Stimulated activated CD8-positive, alpha-beta memory T cell treated with anti-CD3 and anti-CD28 coated beads, Interleukin-2, amount 100 ng/mL, for 48 hours (primary cell): Measurements from ENCODE around the gene DTNA.
"Not testable (repeated sequence)": the region's sequence is repeated elsewhere in the genome, so short reads cannot be mapped to it uniquely, and the experiment has no call there.

Experiments
- DNase-seq, 2 donors: peaks; one replicate each; pipeline ENCODE4 v3.0.0-alpha.2; 2020; ENCODE audit warnings: low read depth in 2 of 2

Gene DTNA

DNA sequence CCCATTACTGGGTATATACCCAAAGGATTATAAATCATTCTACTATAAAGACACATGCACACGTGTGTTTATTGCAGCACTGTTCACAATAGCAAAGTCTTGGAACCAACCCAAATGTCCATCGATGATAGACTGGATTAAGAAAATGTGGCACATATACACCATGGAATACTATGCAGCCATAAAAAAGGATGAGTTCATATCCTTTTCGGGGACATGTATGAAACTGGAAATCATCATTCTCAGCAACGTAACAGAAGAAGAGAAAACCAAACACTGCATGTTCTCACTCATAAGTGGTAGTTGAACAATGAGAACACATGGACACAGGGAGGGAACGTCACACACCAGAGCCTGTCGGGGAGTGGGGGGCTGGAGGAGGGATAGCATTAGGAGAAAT lies 15.6 kb downstream of the DTNA start:
- DNase-seq, result not testable (repeated sequence)

DNA sequence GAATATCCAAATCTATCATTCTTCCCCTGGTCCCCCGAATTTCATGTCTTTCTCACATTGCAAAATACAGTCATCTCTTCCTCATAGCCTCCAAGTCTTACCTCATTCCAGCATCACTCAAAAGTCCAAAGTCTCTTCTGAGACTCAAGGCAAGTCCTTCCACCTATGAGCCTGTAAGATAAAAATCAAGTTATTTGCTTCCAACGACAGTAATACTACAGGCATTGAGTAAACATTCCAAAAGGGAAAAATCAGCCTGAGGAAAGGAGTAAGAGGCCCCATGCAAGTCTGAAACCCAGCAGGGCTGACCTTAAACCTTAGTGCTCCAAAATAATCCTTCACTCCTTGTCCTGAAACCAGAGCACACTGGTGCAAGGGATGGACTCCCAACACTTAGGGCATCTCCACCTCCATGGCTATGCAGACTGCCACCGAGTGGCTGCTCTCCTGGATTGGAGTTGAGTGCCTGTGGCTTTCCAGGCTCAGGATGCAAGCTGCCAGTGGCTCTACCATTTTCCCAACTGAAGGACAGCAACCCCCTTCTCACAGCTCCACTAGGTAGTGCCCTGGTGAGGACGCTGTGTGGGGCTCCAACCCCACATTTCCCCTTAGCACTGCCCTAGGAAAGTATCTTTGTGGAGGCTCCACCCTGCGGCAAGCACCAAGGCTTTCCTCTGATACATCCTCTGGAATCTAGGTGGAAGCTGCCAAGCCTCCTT lies 16.3 kb downstream of the DTNA start:
- no peak for DNase-seq

DNA sequence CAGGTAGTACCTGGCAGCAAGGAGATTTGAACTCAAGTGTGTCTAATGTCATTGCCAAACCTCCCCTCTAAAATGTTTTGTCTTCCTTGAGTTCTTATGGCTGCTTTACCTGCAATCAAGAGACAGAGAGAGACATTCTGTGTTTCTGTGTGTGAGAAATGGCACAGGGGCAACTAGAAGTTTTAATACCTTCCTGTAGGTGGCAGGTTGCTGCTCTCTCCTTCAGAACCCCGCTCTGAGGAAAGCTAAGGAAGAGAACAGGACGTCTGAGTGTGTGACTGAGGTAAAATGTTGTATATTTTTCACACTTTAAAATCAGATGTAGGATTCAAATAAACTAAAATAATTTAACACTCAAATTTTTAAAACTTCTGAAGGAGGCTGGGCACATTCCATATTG lies 19.2 kb downstream of the DTNA start:
- DNase-seq, result no peak

DNA sequence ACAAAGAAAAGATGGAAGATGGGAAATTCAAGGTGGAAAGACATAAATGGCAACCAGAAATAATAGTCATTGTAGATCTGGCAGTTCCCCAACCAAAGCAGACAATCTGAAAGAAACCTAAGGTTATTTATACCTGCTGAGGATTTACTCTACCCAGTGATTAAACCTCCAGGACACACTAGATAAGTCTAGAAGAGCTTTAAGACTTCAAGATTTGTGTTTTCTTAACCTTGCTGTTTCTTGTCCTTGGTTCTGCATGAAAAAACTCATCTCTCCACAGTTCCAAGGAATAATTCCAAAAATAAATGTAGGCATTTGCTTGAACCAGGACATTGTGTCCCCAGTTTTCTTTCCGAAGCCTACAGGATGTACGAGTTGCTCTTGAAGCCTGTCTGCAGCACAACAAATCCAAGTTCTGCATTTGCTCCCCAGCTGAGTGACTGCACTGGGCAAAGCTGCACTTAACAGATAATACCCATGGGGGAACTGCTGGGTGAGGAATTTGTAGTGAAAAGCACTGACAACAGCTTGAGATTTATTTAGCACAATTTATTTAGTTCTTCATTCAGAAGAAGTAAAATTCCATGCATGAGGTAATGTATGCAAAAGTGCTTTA lies 19.8 kb downstream of the DTNA start:
- no peak for DNase-seq

DNA sequence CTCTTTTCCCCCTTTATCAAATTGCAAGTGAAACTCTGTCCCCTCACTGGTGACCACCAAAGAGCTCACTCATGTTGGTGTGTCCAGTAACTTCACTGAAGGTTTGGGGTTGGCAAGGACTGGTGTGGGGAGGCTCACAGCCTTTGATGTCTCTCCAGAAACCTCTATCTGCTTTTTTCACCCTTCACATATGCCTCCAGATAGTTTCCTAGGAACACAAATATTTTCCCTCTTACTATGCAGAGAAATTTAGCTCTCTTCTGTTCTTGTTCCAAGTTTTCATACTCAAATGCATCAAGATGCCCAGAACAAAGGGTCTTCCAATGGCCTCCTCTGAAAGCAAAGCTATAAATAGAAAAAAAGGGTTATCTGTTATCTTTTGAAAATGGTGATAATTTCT lies 20.7 kb downstream of the DTNA start:
- DNase-seq, result no peak

DNA sequence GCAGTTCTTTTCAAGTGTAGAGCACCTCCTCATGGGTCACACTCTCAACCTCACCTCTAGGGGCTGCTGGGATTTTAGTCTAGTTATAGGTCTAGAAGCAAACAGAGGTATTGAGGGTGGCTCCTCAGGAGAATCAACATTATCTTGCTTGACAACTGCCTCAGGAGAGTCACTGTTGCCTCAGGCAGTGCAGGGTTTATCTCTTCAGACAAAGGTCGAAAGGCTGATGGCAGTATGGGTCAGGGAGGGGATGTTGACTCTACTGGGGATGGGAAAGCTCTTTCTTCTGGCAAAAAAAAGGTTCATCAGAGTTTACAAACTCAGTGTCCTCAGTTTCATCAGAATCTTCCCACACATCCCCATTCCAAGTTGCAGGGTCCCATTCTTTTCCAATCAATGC lies 24.0 kb downstream of the DTNA start:
- DNase-seq, result no peak

DNA sequence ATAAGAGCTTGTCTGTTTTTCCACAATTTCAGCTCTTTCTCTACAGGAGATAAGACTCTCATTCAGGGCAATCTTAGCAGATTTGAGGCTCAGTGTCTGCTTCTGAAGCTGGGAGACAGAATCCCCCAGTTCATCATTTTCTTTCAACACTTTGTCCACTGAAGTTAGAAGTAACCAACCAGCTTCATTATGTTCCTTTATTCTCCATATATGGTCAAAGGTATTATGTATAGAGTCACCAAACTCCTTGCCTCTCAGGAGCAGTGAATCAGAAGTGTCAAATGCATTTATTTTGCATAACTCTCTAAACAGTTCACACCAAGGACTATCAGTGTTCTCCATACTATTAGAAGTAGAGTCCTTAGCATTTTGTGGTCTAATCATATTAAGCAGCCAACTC lies 24.4 kb downstream of the DTNA start:
- not testable (repeated sequence) for DNase-seq

DNA sequence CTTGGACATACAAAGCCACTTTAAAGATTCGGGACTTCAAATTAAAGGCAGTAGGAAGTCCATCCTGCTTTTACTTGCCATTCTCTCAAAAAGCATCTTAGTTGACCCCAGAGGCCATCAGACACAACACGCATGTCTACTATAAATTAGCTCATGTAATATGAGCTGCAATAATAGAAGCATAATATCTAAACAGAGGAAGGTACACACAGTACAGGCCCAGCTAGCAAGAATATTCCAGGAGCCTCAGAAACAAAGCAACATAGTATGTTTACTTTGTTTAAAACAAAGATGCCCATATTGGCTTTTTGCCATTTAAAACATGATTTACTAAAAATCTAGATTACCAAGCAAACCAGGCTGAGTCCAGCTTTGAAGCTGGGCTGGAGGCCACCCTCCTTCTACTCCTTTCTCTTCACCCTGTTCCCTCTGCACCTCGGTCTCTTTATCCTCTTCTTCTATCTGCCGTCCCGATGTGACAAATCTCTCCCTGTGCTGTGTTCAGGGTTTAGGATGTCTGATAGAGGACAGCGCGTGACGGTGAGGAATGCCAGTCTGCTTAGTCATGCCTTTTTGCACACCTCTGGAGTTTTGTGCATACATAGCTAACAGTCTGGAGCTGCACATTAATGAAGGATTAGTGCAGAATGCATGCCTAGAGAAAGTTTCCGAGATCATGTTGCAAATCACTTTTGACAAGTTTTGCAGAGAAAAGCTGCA lies 28.2 kb downstream of the DTNA start:
- DNase-seq, result no peak

DNA sequence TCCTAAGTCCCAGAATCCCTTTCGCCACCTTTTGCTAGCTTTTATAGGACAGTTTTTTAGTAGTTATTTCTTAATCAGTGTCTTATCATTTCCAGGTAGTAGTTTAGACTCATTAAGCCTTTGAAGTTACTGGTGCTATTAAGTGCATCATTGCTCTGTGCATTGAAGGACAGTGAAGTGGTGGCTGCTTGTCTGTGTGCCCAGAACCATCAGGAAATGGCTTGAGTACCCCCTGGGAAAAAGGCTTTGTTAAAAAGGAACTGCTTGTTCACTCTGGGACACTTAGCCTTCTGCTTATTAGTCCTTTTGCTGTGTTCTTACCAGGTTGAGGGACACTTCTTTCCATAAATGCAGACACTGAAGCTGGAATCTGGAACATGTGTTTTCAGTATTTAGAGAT lies 30.0 kb downstream of the DTNA start:
- DNase-seq, result no peak

DNA sequence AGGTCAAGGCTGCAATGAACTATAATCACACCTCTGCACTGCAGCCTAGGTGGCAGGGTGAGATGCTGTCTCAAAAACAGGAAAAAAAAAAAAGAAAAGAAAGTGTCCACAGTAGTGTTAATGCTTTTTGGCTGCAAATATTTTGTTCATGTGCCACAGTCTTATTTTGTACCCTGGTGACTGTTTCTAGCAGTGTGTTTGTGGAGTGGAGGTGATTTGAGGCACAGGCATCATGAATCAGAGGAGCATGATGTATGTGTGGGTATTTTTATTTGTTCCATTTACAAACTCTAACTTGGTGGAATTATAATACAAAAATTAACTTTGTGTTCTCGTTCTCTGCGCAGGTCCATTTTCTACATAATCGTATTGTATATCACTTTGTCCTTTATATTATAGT lies 30.6 kb downstream of the DTNA start:
- no peak for DNase-seq

DNA sequence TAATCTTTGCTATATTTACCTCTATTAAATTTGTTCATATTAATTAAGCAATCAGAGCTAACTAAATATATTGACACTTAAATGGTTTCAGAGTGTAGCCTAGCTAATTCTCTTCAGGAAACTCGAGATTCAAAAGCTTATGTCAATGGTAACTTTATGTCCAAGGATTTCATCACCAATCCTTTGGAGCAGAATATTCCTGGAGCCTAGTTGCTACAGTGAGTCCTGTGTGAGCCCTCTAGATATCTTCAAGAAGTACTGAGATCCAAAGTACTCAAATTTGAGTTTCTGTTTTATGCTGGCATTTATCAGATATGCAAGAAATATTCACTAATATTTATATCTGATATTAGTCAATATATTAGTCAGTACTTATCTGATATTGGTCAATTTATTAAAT lies 31.3 kb downstream of the DTNA start:
- no peak for DNase-seq

DNA sequence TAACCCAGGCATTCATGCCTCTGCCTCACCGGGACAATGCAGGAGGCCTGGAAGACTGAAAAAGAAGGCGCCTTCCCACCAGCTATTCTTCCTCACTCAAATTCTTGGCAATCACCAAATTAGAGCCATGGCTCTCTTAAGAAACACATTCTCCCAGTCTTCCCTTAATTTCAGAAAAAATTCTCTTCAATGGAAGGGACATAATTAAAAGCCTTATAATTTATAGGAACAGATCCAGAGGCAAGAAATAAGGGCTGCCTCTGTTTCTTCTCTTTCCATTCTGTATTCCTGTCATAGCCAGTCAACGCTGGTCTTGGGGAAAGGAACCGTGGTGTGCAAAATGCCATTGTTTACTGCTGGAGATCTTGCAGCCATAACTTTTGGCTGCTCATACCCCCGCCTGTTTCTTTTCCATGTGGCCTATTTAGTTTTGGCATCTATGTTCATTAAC lies 32.8 kb downstream of the DTNA start:
- DNase-seq, result no peak

DNA sequence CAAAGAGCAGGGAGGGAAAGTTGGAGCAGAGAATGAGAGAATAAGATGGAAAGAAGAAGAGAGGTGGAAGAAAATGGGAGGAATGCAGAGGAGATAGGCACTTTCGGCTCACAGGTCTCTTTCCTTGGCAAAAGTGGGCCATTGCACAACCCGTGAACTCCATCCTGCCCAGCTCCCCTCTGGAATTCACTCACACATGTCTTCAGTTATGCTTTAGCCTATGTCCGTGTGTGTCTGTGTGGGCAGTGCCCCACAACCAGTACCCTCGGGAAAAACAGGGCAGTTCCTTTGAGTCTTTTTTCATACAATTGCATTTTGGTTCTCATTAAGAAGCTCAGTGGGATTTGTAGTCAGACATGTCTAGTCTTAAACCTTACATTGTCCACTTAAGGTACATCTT lies 34.5 kb downstream of the DTNA start:
- no peak for DNase-seq

DNA sequence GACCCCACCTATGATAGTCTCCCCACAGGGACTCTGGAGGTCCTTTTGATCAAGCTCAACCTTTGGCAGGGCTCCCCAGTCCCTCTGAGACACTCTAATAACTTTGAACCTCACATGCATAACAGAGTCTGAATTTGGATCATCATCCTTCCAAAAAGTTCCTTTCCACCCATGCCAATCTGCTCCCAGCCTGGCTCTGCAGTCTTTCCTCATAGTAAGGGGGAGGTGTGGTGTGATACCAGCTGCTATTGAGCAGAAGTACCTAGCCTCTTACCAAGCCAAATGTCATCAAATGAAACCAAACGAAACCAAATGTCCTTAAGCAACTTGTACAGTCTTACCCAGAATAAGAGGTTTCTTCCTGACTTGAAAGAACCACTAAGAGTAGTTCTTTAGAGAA lies 36.5 kb downstream of the DTNA start:
- DNase-seq, result no peak

DNA sequence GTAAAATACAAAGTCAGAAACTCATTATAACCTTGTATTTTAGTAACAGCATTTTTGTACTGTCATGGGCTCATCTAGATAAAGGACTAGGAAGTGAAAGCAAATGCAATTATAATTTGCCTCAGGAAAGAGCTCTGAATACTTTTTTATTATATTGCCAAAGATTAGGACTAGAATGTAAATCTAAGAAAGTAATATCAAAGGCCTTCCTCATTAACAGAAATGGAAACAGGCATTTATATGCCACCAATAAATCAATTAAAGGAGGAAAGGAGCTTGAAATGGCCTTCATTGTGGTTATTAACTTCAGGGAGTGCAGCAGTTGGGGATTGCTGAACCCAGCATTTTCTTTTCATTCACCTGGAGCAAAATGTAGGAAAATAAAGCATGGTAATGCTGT lies 39.6 kb downstream of the DTNA start:
- no peak for DNase-seq

DNA sequence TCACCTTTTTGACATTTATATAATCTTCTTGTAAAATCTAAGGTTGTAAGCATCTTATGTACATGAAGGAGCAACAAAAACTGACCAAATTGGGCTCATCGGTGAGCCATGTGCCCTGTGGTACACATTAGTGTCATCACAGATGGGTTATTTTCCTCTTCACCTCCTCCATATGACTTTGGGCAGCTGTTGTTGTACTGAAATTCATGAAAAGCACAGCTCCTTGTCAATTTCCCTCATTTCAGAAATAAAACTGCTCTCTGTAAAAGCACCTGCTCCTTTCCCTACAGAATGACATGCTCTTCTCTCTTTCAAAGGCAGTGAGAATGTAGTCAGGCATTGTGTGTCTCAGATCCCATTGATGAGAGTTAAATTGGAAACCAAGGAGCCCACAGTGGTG lies 42.0 kb downstream of the DTNA start:
- no peak for DNase-seq

DNA sequence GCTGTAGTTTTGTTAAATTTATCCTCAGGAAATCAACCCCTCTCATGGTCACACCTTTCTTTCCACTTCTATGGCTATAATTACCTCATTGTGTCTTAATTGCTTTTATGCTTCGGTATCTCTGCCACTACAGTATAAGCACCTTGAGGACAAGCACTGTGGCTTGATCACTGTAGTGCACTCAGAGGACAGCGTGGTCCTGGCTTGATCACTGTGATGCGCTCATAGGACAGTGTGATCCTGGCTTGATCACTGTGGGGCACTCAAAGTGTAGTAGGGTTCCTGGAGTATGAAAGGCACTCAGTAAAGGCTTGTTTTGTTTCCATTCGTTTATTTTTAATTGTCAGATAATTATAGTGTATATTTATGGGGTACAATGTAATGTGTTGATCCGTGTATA lies 44.2 kb downstream of the DTNA start:
- no peak for DNase-seq

DNA sequence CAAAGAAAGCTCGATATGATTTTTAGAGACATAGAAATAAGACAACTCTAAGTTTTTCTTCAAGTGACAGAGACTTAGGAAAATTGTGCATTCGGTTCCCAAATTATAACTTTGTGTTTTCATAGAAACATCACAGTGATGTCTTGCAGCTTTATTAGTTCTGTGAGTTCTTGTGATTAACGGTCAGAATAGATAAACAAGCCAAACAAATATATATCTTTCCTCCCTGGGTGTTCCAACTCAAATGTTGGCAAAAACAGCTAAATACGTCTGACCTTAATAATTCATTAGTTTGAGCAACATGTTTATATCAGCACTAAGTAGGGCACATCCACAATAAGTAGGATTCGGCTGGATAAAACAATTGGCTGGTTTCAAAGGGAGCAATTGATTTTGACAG lies 47.6 kb downstream of the DTNA start:
- DNase-seq, result no peak

DNA sequence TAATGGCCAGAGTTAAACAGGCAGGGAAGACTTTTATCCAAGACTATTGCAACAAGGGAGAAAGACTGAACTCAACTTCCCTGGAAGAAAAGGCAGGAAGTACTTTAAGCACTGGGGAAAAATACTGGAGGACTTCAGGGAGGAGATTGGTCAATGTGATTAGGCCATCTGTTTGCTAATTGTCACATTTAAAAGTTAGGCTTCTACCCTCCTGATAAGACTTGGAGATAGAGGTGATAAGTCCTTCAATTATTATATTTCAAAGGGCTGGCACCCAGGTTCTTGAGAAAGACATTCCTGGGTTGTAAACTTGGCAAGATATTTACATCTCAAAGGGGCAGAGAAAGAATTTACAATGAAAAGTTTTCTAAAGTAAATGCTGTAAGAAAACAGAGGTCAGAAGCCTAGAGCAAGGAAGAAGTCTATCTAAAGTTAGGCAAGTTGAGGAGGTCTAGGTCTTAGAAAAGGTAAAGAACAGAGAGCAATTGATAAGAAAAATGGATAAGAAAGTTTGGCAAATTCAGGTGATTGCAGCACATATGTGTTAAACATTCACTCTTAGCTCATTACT lies 48.4 kb downstream of the DTNA start:
- no peak for DNase-seq

DNA sequence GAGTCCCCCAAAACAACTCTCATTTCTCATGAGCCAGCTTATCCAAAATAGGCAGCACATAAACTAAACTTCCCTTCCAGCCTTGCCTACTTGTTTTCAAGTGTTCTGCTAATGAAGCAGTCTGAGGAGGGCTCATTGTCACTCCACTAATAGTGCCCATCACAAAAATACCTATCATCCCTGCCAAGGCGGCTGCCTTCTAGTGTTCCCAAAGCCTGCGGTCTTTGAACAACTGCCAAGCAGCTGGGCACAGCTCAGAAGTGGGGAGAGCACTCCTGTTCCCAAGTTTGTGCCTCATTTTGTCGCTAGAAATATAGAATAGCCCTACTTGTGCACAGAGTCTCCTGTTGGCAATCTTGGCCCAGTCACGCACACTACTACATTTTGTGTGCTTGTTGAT lies 50.3 kb downstream of the DTNA start:
- DNase-seq, result no peak

DNA sequence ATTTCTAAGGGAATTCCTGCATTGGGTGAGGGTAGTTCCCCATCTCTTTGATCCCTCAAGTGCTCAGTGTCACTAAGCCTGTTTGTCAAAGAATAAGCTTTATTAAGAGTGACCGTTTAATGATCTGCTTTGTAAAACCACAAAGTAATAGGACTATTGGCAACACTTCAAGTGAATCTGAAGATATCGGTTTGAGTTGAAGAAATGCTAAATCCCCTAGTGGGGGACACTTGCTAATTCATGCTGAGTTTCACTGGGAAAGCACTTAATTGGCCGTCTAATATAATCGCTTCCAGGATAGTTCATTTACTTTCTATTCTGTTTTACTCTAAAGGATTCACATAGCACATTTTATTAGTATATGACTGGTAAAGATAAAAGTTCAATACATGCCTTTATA lies 54.4 kb downstream of the DTNA start:
- DNase-seq, result no peak

DNA sequence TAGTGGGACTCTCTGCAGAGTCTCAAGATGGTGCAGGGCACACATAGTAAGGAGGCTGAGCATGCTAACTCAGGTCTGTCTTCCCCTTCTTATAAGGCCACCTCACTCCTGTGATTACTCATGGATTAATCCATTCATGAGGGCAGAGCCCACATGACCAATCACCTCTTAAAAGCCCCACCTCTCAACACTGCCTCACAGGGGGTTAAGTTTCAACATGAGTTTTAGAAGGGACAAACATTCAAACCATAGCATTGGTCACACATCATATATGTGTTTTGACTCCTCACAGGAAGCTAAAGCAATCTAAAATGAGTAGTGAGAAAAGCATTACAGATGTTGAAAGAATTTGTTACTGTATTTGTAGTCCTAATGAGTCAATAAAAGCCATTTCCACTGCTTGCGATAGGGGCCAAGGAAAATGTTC lies 57.5 kb downstream of the DTNA start:
- DNase-seq, result no peak

DNA sequence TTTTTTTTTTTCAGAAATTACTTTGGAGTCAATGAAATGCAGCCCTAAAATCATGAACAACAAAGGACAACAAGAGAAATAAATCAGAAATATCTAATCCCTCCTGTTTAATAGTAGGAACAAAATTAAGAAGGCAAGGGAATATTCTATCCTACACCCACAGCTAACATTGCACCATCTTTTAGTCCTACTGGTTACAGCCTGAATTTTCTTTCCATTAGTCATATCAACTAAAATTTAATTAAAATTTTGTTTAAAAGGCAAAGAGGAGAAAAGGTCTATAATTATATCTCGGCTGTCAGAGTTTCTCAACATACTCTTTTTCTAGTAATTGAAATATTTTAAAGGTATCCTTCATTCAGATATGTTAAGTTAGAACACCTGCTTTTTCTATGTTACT lies 61.9 kb downstream of the DTNA start:
- no peak for DNase-seq
